ENCODE results near the gene ZBED4. TPM values are rescaled to one million over a fixed set of nuclear protein-coding genes. Genes with fewer than 3 reads are reported as not detected.

The ZBED4 gene
- total and polyA plus RNA-seq, 3 donors from 2014 or later = 9.1 to 18.2 (median 17.2) TPM

DNA sequence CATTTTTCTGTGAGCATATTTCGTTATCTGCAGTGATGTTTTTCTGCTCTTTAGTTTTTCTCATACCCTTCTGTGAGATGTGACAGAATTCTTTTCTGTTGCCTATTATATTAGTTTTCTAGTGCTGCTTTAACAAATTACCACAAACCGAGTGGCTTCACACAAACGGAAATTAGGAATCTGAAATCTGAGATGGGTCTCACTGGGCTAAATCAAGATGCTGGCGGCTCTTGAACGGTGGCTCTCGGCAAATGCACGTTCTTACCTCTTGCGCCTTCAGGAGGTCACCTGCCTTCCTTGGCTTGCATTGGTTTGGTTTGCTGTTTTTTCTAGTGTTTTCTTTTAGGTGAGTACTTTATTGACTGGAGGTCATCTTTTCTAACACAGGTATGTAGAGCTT, 13.0 kb downstream of the ZBED4 start:
- TF ChIP-seq, protein P1, sequence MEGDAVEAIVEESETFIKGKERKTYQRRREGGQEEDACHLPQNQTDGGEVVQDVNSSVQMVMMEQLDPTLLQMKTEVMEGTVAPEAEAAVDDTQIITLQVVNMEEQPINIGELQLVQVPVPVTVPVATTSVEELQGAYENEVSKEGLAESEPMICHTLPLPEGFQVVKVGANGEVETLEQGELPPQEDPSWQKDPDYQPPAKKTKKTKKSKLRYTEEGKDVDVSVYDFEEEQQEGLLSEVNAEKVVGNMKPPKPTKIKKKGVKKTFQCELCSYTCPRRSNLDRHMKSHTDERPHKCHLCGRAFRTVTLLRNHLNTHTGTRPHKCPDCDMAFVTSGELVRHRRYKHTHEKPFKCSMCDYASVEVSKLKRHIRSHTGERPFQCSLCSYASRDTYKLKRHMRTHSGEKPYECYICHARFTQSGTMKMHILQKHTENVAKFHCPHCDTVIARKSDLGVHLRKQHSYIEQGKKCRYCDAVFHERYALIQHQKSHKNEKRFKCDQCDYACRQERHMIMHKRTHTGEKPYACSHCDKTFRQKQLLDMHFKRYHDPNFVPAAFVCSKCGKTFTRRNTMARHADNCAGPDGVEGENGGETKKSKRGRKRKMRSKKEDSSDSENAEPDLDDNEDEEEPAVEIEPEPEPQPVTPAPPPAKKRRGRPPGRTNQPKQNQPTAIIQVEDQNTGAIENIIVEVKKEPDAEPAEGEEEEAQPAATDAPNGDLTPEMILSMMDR (IDR thresholded peaks at IDR 0.05) = no peak
- no peak for TF ChIP-seq POLR2A (IDR thresholded peaks at IDR 0.05)
- intact Hi-C loops (cut with DNase I; ENCODE audit: low total_unique reads) = no loop called here
- H3K4me3 ChIP-seq = no peak overlapping the region
- no peak overlapping the region for H3K27ac ChIP-seq
- no peaks in the 10 kb centered on the region for H3K36me3 ChIP-seq (ENCODE audit: low read depth, missing control alignments)
- H3K9me3 ChIP-seq = no peaks in the 10 kb centered on the region
- no peaks in the 10 kb centered on the region for H3K4me1 ChIP-seq
- no peak for DNase-seq
- 91 to 95% methylated on average over 8 of the region's 8 CpGs for WGBS, 2 donors
- no peaks in the 10 kb centered on the region for H3K27me3 ChIP-seq

DNA sequence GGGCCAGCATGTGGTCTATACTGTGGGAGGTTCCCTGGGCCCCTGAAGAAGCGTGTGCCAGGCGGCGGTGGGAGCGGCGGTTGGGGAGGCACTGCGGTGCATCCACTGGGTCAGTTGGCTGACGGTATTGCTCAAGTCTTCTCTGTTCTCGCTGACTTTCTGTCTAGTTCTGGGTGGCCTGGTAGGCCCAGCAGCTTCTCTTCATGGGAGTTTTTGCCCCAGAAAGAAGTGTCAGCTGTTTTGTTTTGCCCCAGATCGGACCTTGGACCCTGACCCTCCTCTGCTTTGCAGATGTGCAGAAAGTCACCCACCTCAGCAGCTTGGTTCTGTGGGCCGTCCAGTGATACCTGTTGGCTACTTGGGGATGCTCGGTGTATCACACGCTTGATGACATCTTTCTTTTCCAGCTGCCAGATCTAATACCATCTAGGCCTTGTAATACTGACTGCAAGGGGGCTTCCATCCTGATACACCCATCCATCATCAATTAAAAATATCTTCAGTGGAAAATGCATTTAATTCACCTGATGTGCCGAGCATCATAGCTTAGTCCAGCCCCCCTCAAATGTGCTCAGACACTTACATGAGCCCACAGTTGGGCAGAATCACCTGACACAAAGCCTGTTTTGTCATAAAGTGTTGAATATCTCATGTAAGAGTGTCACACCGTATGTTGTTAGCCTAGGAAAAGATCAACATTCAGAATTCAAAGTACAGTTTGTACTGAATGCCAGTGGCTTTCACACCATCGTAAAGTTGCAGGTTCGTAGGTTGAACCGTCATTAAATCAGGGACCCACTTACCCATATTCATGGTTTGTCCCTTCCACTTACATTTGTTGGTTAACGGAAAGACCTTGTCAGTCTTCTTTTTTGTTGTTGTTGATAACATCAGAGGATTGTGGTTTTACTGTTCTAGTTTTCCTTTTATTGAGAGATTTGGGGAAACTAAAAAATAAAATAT, 13.9 kb downstream of the ZBED4 start:
- no peak for DNase-seq
- H3K4me3 ChIP-seq = no peak overlapping the region
- intact Hi-C loops (cut with DNase I; ENCODE audit: low total_unique reads) = no loop called here
- no peaks in the 10 kb centered on the region for H3K36me3 ChIP-seq (ENCODE audit: low read depth, missing control alignments)
- 96 to 97% methylated on average over 18 of the region's 18 CpGs for WGBS, 2 donors
- H3K4me1 ChIP-seq = no peaks in the 10 kb centered on the region
- H3K27ac ChIP-seq = no peak overlapping the region
- TF ChIP-seq, protein P1 (IDR thresholded peaks at IDR 0.05) = no peak
- TF ChIP-seq POLR2A (IDR thresholded peaks at IDR 0.05) = no peak
- no peaks in the 10 kb centered on the region for H3K27me3 ChIP-seq
- no peaks in the 10 kb centered on the region for H3K9me3 ChIP-seq

DNA sequence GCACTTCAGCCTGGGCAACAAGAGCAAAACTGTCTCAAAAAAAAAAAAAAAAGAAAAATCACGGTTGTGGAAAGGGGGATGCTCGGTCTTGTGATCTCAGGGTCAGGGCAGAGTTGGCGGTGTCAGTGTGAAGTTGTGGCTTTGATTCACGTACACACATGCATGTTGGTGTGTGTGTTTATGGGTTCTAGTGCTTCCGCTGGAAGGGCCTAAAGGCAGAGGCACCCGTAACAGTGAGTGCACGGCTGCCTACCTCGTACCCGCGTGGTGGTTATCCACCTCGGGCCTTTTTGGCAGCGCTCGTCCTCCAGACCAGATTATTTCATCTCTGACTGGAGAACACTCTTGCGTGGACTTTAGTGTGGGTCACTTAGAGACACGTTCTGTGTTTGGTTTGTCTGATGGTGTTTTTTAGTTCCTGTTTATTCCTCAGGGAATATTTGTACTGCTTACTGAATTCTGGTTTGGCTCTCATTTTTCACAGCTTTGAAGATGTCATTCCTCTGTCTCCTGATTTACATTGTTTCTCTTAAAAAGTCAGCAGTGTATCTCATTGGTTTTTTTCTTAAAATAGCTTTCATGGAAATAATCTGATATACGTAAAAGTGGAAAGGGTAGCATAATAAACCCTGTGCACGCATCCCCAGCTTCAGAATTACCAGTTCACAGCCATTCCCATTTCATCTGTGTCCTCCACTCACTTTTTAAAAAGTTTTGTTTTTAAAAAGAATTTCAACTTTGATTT, 15.6 kb downstream of the ZBED4 start:
- 87 to 90% methylated on average over 17 of the region's 17 CpGs for WGBS, 2 donors
- TF ChIP-seq, protein P1 (IDR thresholded peaks at IDR 0.05) = no peak
- TF ChIP-seq POLR2A (IDR thresholded peaks at IDR 0.05) = no peak
- Histone ChIP-seq H3K9me3 (no peaks in the 10 kb centered on the region), H3K27me3 (no peaks in the 10 kb centered on the region), H3K27ac (no peak overlapping the region), H3K4me1 (no peaks in the 10 kb centered on the region), H3K4me3 (no peak overlapping the region), H3K36me3 (ENCODE audit: low read depth, missing control alignments) (no peaks in the 10 kb centered on the region)
- DNase-seq = no peak
- intact Hi-C loops (cut with DNase I; ENCODE audit: low total_unique reads) = no loop called here

DNA sequence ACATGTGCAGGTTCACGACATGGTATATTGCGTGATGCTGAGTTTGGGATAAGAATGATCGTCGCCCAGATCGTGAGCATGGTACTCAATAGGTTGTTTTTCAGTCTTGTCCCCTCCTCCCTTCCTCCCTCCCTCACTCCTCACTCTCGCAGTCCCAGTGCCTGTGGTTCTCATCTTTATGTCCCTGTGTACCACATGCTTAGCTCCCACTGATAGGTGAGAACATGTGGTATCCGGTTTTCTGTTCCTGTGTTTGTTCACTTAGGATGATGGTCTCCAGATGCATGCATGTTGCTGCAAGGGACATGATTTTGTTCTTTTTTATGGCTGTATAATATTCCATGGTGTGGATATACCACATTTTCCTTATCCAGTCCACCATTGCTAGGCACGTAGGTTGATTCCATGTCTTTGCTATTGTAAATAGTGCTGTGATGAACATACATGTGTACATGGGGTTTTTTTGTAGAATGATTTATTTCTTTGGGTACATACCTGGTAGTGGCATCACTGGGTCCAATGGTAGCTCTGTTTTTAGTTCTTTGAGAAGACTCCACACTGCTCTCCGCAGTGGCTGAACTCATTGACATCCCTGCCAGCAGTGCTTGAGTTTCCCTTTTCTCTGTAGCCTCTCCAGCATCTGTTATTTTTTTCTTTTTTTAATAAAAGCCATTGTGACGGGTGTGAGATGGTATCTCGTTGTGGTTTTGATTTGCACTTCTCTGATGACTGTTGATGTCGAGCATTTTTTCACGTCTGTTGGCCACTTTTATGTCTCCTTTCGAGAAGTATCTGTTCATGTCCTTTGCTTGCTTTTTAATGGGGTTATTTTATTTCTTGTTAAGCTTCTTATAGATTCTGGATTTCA, 16.4 kb downstream of the ZBED4 start:
- H3K9me3 ChIP-seq = no peaks in the 10 kb centered on the region
- H3K4me1 ChIP-seq = no peaks in the 10 kb centered on the region
- no peaks in the 10 kb centered on the region for H3K36me3 ChIP-seq (ENCODE audit: low read depth, missing control alignments)
- no peak overlapping the region for H3K4me3 ChIP-seq
- H3K27me3 ChIP-seq = no peaks in the 10 kb centered on the region
- H3K27ac ChIP-seq = no peak overlapping the region
- intact Hi-C loops (cut with DNase I; ENCODE audit: low total_unique reads) = no loop called here
- WGBS, 2 donors = 92 to 94% methylated on average over 13 to 14 of the region's 14 CpGs
- no peak for TF ChIP-seq POLR2A (IDR thresholded peaks at IDR 0.05)
- TF ChIP-seq, protein P1 (IDR thresholded peaks at IDR 0.05) = no peak
- DNase-seq = no peak
